SKM-1 (cell line): ENCODE results near the gene PHACTR3.
A peak's percentile ranks its signal among the peaks of the same experiment; 100 is the strongest.

ENCODE experiments used
- DNase-seq: peaks from one replicate; lab custom pipeline; 2025; ENCODE audit not compliant: unreplicated experiment; lab: John Stamatoyannopoulos, UW

The PHACTR3 gene

GRCh38 chr20:59747671-59748515, 143.6 kb downstream of the PHACTR3 start:
- no peak for DNase-seq

- DNase-seq, result no peak
Measured at GRCh38 chr20:59748619-59749191, 144.4 kb downstream of the PHACTR3 start.

- no peak for DNase-seq
Measured at GRCh38 chr20:59749301-59749700, 145.0 kb downstream of the PHACTR3 start.

GRCh38 chr20:59750209-59750840, 146.0 kb downstream of the PHACTR3 start:
- DNase-seq, result no peak

- DNase-seq, result peak; percentile 47
Measured at GRCh38 chr20:59751075-59751711, 146.9 kb downstream of the PHACTR3 start.

GRCh38 chr20:59752101-59752586, 147.8 kb downstream of the PHACTR3 start:
- DNase-seq, result peak; percentile 85

- no peak for DNase-seq
Measured at GRCh38 chr20:59752704-59753460, 148.5 kb downstream of the PHACTR3 start.

- no peak for DNase-seq
Measured at GRCh38 chr20:59753836-59754235, 149.5 kb downstream of the PHACTR3 start.

GRCh38 chr20:59754551-59754950, 150.2 kb downstream of the PHACTR3 start:
- no peak for DNase-seq

GRCh38 chr20:59756241-59756640, 151.9 kb downstream of the PHACTR3 start:
- DNase-seq, result no peak

- DNase-seq, result no peak
Measured at GRCh38 chr20:59764037-59764436, 159.7 kb downstream of the PHACTR3 start.

- no peak for DNase-seq
Measured at GRCh38 chr20:59765599-59766177, 161.3 kb downstream of the PHACTR3 start.

GRCh38 chr20:59767656-59768055, 163.3 kb downstream of the PHACTR3 start:
- no peak for DNase-seq

GRCh38 chr20:59770270-59770669, 165.9 kb downstream of the PHACTR3 start:
- no peak for DNase-seq

- no peak for DNase-seq
Measured at GRCh38 chr20:59770851-59771250, 166.5 kb downstream of the PHACTR3 start.

- DNase-seq, result no peak
Measured at GRCh38 chr20:59771506-59772372, 167.4 kb downstream of the PHACTR3 start.

- DNase-seq, result no peak
Measured at GRCh38 chr20:59772373-59772705, 168.0 kb downstream of the PHACTR3 start.

- DNase-seq, result no peak
Measured at GRCh38 chr20:59772931-59773913, 168.9 kb downstream of the PHACTR3 start.
